Nephron (organoid): ENCODE data around the gene MRPL37.

Experiments used
- H3K27ac Mint-ChIP-seq, 3 experiments: 2 replicates each; pipeline ENCODE4 v1.8.0; 2020; ENCODE audit warnings: mixed read lengths in 3 of 3, mild to moderate bottlenecking in 2 of 3, moderate library complexity in 1 of 3
- H3K27me3 Mint-ChIP-seq: 2 replicates; pipeline ENCODE4 v1.8.0; 2021; ENCODE audit warnings: low read depth, mild to moderate bottlenecking, moderate library complexity, mixed read lengths
- H3K36me3 Mint-ChIP-seq: 2 replicates; pipeline ENCODE4 v1.8.0; 2020; ENCODE audit warnings: low read depth, mixed read lengths
- H3K4me1 Mint-ChIP-seq: 2 replicates; pipeline ENCODE4 v1.8.0; 2020; ENCODE audit warnings: mixed read lengths
- H3K4me3 Mint-ChIP-seq, 3 experiments: 2 replicates each; pipeline ENCODE4 v1.8.0; 2020; ENCODE audit warnings: mild to moderate bottlenecking in 3 of 3, mixed read lengths in 3 of 3, moderate library complexity in 2 of 3
- H3K9me3 Mint-ChIP-seq: 2 replicates; pipeline ENCODE4 v1.8.0; 2020; ENCODE audit warnings: mixed read lengths
- CTCF ChIP-seq, 3 experiments: fragments of 200-600 bp; sonication (generic); IDR thresholded peaks; one replicate each; pipeline ENCODE4 v1.5.0; 2021; ENCODE audit warnings: antibody characterized with exemption in 3 of 3; ENCODE audit not compliant: unreplicated experiment in 3 of 3

MRPL37 gene

DNA sequence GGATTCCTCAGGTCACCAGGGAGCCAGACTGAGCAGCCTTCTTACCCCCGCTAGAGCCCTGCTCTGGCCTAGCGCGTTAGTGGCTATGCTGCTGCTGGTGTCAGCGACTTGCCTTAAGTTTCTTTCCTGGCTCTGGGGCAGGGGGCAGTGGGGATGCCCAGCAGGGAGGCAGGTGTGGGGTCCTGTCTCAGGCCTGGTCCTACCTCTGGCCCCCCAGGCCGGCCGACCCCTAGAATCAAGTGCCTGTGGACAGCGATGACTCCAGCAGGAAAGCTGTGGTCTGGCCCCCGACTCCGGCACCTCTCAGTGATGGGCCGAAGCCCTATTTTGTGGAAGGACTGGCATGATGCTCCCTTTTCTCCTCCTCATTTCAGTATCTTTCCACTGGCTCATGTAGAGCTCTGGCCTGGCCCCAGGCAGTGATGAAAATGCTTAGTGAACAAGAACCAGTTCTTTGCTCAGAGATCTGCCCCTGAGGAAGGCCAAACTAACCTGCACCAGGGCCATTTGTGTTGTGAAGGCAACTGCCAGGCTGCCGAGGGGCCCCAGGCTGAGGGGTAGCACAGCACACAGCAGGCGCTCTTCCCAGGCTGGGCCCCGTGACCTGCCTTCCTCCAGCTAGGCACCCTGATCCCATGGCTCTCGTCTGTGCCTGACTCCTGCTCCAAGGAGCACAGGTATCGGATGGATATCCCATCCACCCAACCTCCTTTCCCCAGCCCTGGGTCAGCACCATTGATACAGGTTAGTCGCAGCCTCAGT is 23.7 kb downstream of the MRPL37 start:
- H3K9me3 Mint-ChIP-seq: no peaks in the 10 kb centered on the region
- H3K4me3 Mint-ChIP-seq: no peak overlapping the region
- peaks cover 51% of the 10 kb centered on the region for H3K4me1 Mint-ChIP-seq

DNA sequence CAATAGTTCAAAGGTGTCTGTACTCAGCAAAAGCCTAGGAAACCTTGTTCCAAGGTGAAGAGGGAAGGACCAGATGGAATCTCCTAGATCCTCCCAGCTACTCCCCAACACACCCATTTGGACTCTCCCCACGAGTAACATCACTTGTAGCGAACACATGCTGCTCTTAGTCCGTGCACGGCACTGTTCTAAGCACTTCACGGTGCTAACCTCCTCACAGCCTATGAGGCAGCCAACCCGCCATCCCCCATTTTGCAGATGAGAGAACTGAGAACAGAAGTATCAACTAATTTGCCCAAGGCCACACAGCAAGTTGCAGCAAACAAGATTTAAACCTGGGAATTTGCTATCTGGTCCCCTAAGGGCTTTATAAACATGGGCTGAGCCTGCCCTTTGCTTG is 24.3 kb downstream of the MRPL37 start:
- Mint-ChIP-seq H3K4me3 (no peak overlapping the region), H3K9me3 (no peaks in the 10 kb centered on the region), H3K4me1 (peaks cover 49% of the 10 kb centered on the region), H3K36me3 (peaks cover 39% of the 10 kb centered on the region), H3K27me3 (no peaks in the 10 kb centered on the region), H3K27ac (peak overlapping the region; percentile 26 to 56 (median 35))
- no peak for TF ChIP-seq CTCF (IDR thresholded peaks at IDR 0.05; ENCODE audit: unreplicated experiment in 3 of 3)

More for the DNA sequence above, 23.7 kb downstream of the MRPL37 start:
- H3K27me3 Mint-ChIP-seq: no peaks in the 10 kb centered on the region
- H3K27ac Mint-ChIP-seq: peak overlapping the region; percentile 26 to 66 (median 56)
- no peak for TF ChIP-seq CTCF (IDR thresholded peaks at IDR 0.05; ENCODE audit: unreplicated experiment in 3 of 3)
- H3K36me3 Mint-ChIP-seq: peaks cover 37% of the 10 kb centered on the region

GRCh38 chr1:54225378-54225777 is 25.4 kb downstream of the MRPL37 start:
- H3K9me3 Mint-ChIP-seq: no peaks in the 10 kb centered on the region
- H3K27me3 Mint-ChIP-seq: no peaks in the 10 kb centered on the region
- no peak overlapping the region for H3K4me3 Mint-ChIP-seq
- peaks cover 40% of the 10 kb centered on the region for H3K4me1 Mint-ChIP-seq
- no peak for TF ChIP-seq CTCF (IDR thresholded peaks at IDR 0.05; ENCODE audit: unreplicated experiment in 3 of 3)
- peaks cover 41% of the 10 kb centered on the region for H3K36me3 Mint-ChIP-seq
- H3K27ac Mint-ChIP-seq: peak overlapping the region; percentile 18 to 50 (median 26)

GRCh38 chr1:54225986-54226559 is 26.1 kb downstream of the MRPL37 start:
- peak overlapping the region; percentile 18 to 50 (median 26) for H3K27ac Mint-ChIP-seq

GRCh38 chr1:54227091-54227602 is 27.2 kb downstream of the MRPL37 start:
- no peak for TF ChIP-seq CTCF (IDR thresholded peaks at IDR 0.05; ENCODE audit: unreplicated experiment in 3 of 3)
- Mint-ChIP-seq H3K36me3 (peaks cover 58% of the 10 kb centered on the region), H3K27ac (peak overlapping the region in 2 of 3 experiments; percentile 80 to 94), H3K9me3 (no peaks in the 10 kb centered on the region), H3K4me3 (no peak overlapping the region), H3K27me3 (no peaks in the 10 kb centered on the region), H3K4me1 (peaks cover 39% of the 10 kb centered on the region)

More at GRCh38 chr1:54225986-54226559, 26.1 kb downstream of the MRPL37 start:
- Mint-ChIP-seq H3K4me3 (no peak overlapping the region), H3K9me3 (no peaks in the 10 kb centered on the region), H3K4me1 (peaks cover 39% of the 10 kb centered on the region), H3K36me3 (peaks cover 48% of the 10 kb centered on the region), H3K27me3 (no peaks in the 10 kb centered on the region)
- TF ChIP-seq CTCF (IDR thresholded peaks at IDR 0.05; ENCODE audit: unreplicated experiment in 3 of 3): no peak
